Immature natural killer cell (primary cell): Measurements from ENCODE around the gene CCT2. TPM values are rescaled to one million over a fixed set of nuclear protein-coding genes. Genes with fewer than 3 reads are reported as not detected.
A peak's percentile ranks its signal among the peaks of the same experiment; 100 is the strongest.

Experiments
- DNase-seq, 3 donors: peaks; one replicate each; pipeline ENCODE4 v3.0.0; 2022; ENCODE audit warnings: mixed read lengths in 1 of 3
- H3K27ac Mint-ChIP-seq, 6 donors: one replicate each; pipeline ENCODE4 v1.8.0; 2020; ENCODE audit warnings: mixed read lengths in 6 of 6, mild to moderate bottlenecking in 5 of 6, inconsistent platforms in 4 of 6, moderate library complexity in 3 of 6
- H3K27me3 Mint-ChIP-seq, 3 donors: one replicate each; pipeline ENCODE4 v1.8.0; 2020 to 2021; ENCODE audit warnings: low read depth in 3 of 3, mild to moderate bottlenecking in 3 of 3, mixed read lengths in 3 of 3, moderate library complexity in 3 of 3, inconsistent platforms in 1 of 3
- H3K36me3 Mint-ChIP-seq, 3 donors: one replicate each; pipeline ENCODE4 v1.8.0; 2020; ENCODE audit warnings: mixed read lengths in 3 of 3, inconsistent platforms in 2 of 3, mild to moderate bottlenecking in 2 of 3
- H3K4me1 Mint-ChIP-seq, 2 donors: one replicate each; pipeline ENCODE4 v1.8.0; 2020; ENCODE audit warnings: inconsistent platforms in 2 of 2, mild to moderate bottlenecking in 2 of 2, mixed read lengths in 2 of 2, moderate library complexity in 1 of 2
- H3K4me3 Mint-ChIP-seq, 5 donors: one replicate each; pipeline ENCODE4 v1.8.0; 2020; ENCODE audit warnings: mild to moderate bottlenecking in 5 of 5, mixed read lengths in 5 of 5, inconsistent platforms in 3 of 5, moderate library complexity in 3 of 5
- H3K9me3 Mint-ChIP-seq, 6 donors: one replicate each; pipeline ENCODE4 v1.8.0; 2020; ENCODE audit warnings: mild to moderate bottlenecking in 6 of 6, mixed read lengths in 6 of 6, inconsistent platforms in 4 of 6, moderate library complexity in 3 of 6
- polyA plus RNA-seq, 3 donors: library from polyadenylated mRNA; unstranded; fragments of 300-500 nt; fragmentation: Illumina TruSeq; gene quantifications; one replicate each; pipeline ENCODE4 v1.2.3, GENCODE V29; 2021

CCT2 gene
- polyA plus RNA-seq, 3 donors from 2014 or later: 129 to 201 (median 142) TPM

DNA sequence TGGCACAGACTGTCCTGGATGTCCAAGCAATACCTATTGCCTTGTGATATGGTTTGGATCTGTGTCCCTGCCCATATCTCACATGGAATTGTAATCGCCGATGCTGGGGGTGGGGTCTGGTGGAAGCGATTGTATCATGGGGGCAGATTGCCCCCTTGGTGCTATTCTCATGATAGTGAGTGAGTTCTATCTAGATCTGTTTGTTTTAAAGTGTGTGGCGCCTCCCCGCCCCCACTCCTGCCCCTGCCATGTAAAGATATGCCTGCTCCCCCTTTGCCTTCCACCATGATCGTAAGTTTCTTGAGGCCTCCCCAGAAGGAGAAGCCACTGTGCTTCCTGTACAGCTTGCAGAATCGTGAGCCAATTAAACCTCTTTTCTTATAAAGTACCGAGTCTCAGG, 42.2 kb downstream of the CCT2 start:
- Mint-ChIP-seq H3K4me3 (no peak overlapping the region), H3K9me3 (no peaks in the 10 kb centered on the region), H3K4me1 (no peaks in the 10 kb centered on the region), H3K27ac (no peak overlapping the region), H3K36me3 (no peaks in the 10 kb centered on the region), H3K27me3 (peaks cover 0 to 1% (median 0%) of the 10 kb centered on the region in 3 donors)
- no peak for DNase-seq

DNA sequence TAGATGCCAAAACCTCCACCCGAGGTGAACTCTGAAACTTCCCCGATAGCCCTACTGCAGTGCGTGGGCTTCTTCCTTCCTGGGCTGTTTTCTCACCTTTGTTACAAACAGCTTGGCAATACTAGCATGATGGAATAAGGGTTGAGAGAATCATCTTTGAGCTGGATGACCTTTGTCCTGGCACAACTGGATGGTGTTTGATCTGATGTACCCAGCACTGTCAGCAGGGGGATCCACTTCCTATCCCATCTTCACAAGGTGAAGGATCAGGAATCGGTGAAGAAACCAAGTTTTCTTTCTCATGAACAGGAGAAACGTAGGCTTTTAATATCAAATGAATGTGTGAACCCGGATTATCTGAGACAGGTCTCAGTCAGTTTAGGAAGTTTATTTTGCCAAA, 44.9 kb downstream of the CCT2 start:
- H3K27me3 Mint-ChIP-seq: no peaks in the 10 kb centered on the region
- DNase-seq: no peak
- H3K4me1 Mint-ChIP-seq: no peaks in the 10 kb centered on the region
- H3K4me3 Mint-ChIP-seq: no peak overlapping the region
- no peaks in the 10 kb centered on the region for H3K9me3 Mint-ChIP-seq
- H3K27ac Mint-ChIP-seq: no peak overlapping the region
- no peaks in the 10 kb centered on the region for H3K36me3 Mint-ChIP-seq

GRCh38 chr12:69633061-69633460, 47.8 kb downstream of the CCT2 start:
- H3K4me1 Mint-ChIP-seq: no peaks in the 10 kb centered on the region
- no peak overlapping the region for H3K27ac Mint-ChIP-seq
- no peaks in the 10 kb centered on the region for H3K9me3 Mint-ChIP-seq
- DNase-seq: no peak
- H3K27me3 Mint-ChIP-seq: no peaks in the 10 kb centered on the region
- no peaks in the 10 kb centered on the region for H3K36me3 Mint-ChIP-seq
- no peak overlapping the region for H3K4me3 Mint-ChIP-seq

DNA sequence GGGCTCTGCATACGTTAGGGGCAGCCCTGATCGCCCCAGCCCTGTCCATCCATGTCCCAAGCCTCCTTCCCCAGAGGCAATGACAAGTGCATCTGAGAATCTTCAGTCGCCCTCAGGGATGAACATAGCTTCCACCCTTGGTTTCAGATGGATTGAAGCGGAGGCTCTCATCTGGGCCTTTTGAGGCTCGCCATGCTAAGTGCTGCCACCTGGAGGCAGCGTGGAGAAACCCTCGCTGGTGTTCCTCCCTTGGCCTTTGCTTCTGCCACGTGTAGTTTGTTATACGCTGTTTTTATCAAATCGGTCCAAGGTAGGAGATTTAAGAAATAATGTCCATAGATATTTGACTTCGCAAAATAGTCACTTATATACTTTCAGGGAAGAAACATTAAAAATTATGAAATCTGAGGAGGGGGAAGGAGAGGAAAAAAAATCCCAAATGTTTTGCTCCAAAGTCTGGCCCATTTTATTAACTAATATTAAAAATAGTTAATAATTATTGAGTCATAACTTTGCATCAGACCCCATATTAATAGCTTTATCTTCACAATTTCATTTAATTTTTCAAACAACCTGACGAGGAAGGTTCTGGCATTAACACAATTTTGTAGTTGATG, 54.2 kb downstream of the CCT2 start:
- H3K4me3 Mint-ChIP-seq: no peak overlapping the region
- DNase-seq: peak; percentile 24 to 44 (median 27)
- H3K9me3 Mint-ChIP-seq: no peaks in the 10 kb centered on the region
- H3K4me1 Mint-ChIP-seq: no peaks in the 10 kb centered on the region
- H3K36me3 Mint-ChIP-seq: no peaks in the 10 kb centered on the region
- no peak overlapping the region for H3K27ac Mint-ChIP-seq
- H3K27me3 Mint-ChIP-seq: peaks cover 0 to 4% (median 2%) of the 10 kb centered on the region in 3 donors

DNA sequence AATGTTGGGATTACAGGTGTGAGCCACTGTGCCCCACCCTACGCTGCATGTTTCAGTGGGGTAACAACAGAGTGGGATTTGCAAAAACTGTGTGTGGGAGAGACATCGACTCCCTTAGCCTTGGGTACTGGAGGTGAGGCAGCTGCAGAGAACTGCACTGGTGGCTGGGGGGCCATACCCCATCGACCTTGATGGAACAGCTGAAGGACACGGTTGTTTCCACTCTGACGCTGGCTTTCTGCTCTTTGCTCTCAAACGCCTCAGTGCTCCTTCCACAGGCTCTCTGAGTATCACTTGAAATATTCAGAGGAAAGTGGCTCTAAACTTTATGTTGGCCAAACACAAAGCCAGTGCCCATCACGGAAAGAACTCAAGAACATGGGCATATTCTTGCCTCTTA, 56.3 kb downstream of the CCT2 start:
- Mint-ChIP-seq H3K9me3 (no peaks in the 10 kb centered on the region), H3K27me3 (peaks cover 0 to 5% (median 4%) of the 10 kb centered on the region in 3 donors), H3K27ac (no peak overlapping the region), H3K4me3 (no peak overlapping the region), H3K36me3 (no peaks in the 10 kb centered on the region), H3K4me1 (no peaks in the 10 kb centered on the region)
- no peak for DNase-seq

- no peak for DNase-seq
- no peak overlapping the region for H3K4me3 Mint-ChIP-seq
- H3K4me1 Mint-ChIP-seq: no peaks in the 10 kb centered on the region
- no peaks in the 10 kb centered on the region for H3K9me3 Mint-ChIP-seq
- H3K27me3 Mint-ChIP-seq: peaks cover under 1 to 5% (median 4%) of the 10 kb centered on the region in 3 donors
- H3K36me3 Mint-ChIP-seq: no peaks in the 10 kb centered on the region
- H3K27ac Mint-ChIP-seq: no peak overlapping the region
These were observed 57.3 kb downstream of the CCT2 start for GRCh38 chr12:69642531-69642930.

DNA sequence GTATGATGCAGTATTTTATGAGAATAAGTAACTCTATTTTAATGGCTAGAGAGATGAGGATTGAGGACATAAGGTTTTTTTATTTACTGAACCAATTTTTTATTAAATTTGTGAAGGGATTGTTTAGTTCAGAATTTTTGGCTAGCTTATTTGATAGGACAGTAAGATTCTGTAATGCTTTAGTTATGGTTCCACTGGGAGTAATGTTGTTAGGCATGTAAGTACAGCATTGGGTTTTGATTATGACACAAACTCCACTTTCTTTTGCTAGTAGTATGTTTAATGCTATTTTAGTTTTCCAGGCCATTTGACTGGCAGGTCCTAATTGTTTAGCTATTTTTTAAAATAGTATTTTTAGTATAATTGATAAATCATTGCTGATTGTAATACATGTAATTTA, 59.3 kb downstream of the CCT2 start:
- no peaks in the 10 kb centered on the region for H3K36me3 Mint-ChIP-seq
- H3K4me1 Mint-ChIP-seq: no peaks in the 10 kb centered on the region
- no peak overlapping the region for H3K27ac Mint-ChIP-seq
- no peaks in the 10 kb centered on the region for H3K9me3 Mint-ChIP-seq
- no peak overlapping the region for H3K4me3 Mint-ChIP-seq
- DNase-seq: no peak
- H3K27me3 Mint-ChIP-seq: peaks cover 2 to 6% (median 2%) of the 10 kb centered on the region in 3 donors

DNA sequence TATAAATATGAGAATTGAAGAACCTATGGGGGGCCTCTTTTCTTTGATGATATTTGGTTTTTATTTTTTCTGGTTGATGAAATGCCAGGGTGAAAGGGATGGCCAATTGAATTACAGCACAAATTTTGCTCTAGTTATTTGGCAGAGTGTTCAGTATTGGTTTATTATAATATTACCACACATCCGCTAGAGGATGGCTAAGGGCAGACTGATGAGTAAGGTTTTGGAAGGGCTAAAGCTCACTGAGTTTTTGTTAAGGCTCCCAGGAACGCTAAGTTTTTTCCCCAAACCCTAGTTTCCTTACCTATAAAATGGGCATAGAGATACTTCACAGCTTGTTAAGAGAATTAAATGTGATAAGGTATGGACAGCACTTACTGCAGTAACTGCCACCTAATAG, 59.8 kb downstream of the CCT2 start:
- no peak overlapping the region for H3K4me3 Mint-ChIP-seq
- no peaks in the 10 kb centered on the region for H3K9me3 Mint-ChIP-seq
- no peaks in the 10 kb centered on the region for H3K36me3 Mint-ChIP-seq
- no peaks in the 10 kb centered on the region for H3K4me1 Mint-ChIP-seq
- no peak for DNase-seq
- H3K27ac Mint-ChIP-seq: no peak overlapping the region
- peaks cover 2 to 6% (median 2%) of the 10 kb centered on the region in 3 donors for H3K27me3 Mint-ChIP-seq

- peaks cover 0 to 6% (median 2%) of the 10 kb centered on the region in 3 donors for H3K27me3 Mint-ChIP-seq
- no peak overlapping the region for H3K4me3 Mint-ChIP-seq
- no peaks in the 10 kb centered on the region for H3K4me1 Mint-ChIP-seq
- no peak overlapping the region for H3K27ac Mint-ChIP-seq
- H3K36me3 Mint-ChIP-seq: no peaks in the 10 kb centered on the region
- no peak for DNase-seq
- H3K9me3 Mint-ChIP-seq: no peaks in the 10 kb centered on the region
These were observed 61.9 kb downstream of the CCT2 start for GRCh38 chr12:69647178-69647577.

DNA sequence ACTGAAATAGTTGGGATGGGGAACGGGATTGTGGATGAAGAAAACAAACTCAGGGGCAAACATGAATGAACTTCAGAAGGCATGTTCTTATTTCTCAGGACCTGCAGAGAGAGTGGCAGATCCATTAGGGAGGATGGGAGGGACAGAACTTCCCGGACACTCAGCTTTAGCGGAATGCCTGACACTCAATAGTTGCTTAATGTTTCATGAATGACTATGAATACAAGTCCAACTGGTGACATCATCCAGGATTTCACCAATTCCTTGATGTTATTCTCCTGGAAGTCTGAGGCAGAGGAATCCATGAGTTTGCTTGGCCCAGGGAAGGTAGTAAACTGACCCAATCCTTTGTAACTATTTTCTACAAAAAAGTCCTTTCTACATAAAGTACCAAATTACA, 63.2 kb downstream of the CCT2 start:
- no peaks in the 10 kb centered on the region for H3K36me3 Mint-ChIP-seq
- H3K27me3 Mint-ChIP-seq: peaks cover 0 to 6% (median 2%) of the 10 kb centered on the region in 3 donors
- DNase-seq: no peak
- H3K9me3 Mint-ChIP-seq: no peaks in the 10 kb centered on the region
- H3K4me3 Mint-ChIP-seq: no peak overlapping the region
- H3K27ac Mint-ChIP-seq: no peak overlapping the region
- H3K4me1 Mint-ChIP-seq: no peaks in the 10 kb centered on the region

DNA sequence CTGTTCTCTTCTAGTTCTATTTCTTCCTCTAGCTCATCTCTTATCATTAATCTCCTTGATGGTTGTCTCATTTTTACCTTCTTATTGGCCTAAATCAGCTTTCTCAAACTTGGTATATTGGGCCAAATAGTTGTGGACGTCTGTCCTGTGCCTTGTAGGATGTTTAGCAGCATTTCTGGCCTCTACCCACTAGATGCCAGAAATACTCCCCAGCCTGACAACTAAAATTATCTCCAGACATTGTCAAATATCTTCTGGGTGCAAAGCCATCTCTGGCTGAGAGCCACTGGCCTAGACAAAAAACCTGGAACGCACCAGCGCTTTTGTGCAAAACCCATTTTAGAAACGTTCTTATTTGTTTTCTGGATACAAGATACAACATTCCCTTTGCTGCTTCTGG, 64.3 kb downstream of the CCT2 start:
- no peak for DNase-seq
- Mint-ChIP-seq H3K4me3 (no peak overlapping the region), H3K4me1 (no peaks in the 10 kb centered on the region), H3K9me3 (no peaks in the 10 kb centered on the region), H3K27ac (no peak overlapping the region), H3K27me3 (peaks cover 0 to 6% (median 2%) of the 10 kb centered on the region in 3 donors), H3K36me3 (no peaks in the 10 kb centered on the region)

Other genes with a start within 250 kb of the CCT2 start
- 100 to 1,000 TPM in 2 of 3 donors, 10 to 100 TPM in 1; 17.8 to 413 (median 351) TPM for gene LYZ, start 237.1 kb upstream of the CCT2 start, polyA plus RNA-seq
- gene YEATS4, start 225.7 kb upstream of the CCT2 start, polyA plus RNA-seq: 10 to 100 TPM; 26.6 to 41.8 (median 31.9) TPM
- gene FRS2, start 115.1 kb upstream of the CCT2 start, polyA plus RNA-seq: 10 to 100 TPM in 1 of 3 donors, 1 to 10 TPM in 2; 5.6 to 11.2 (median 7.8) TPM
- not detected for gene LRRC10, start 25.4 kb downstream of the CCT2 start, polyA plus RNA-seq
- gene BEST3, start 113.8 kb downstream of the CCT2 start, polyA plus RNA-seq: not detected
- 10 to 100 TPM in 1 of 3 donors, 1 to 10 TPM in 2; 8.8 to 10.1 (median 9.8) TPM for gene RAB3IP, start 153.4 kb downstream of the CCT2 start, polyA plus RNA-seq
- gene MYRFL, start 239.8 kb downstream of the CCT2 start, polyA plus RNA-seq: not detected